Measurements from ENCODE around the gene FASLG. TPM values are rescaled to one million over a fixed set of nuclear protein-coding genes. Genes with fewer than 3 reads are reported as not detected.

FASLG gene
- polyA plus RNA-seq, 3 donors: not detected

DNA sequence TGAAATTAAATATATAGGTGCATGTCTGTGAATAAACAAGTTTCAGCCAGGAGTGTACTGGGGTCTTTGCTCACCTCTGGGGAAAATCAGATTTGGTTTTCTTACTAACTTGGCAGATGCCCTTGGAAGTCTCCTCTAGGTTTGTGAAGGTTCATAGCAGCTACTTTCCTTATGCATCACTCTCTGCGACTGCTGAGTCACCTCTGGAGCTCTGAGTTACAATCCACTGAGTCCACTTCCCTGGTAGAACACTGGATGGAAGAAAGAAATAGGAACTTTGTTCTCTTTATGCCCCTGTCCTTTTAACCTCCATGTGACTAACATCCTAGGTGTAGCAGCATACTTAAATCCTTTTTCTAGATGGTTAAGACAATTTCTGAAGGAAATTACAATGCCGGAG, 4.4 kb upstream of the FASLG start:
- H3K36me3 Mint-ChIP-seq: no peaks in the 10 kb centered on the region
- no peak overlapping the region for H3K4me3 ChIP-seq (replicated peaks in 1 of 3; ENCODE audit: low read depth in 2 of 3, low read length in 3 of 3)
- H4K20me1 ChIP-seq (ENCODE audit: insufficient read depth, low read length): no peaks in the 10 kb centered on the region
- peaks cover 5% of the 10 kb centered on the region for H3K4me1 Mint-ChIP-seq
- H3K27ac ChIP-seq (ENCODE audit: low read depth in 1 of 2, low read length in 2 of 2): no peak overlapping the region
- no peak overlapping the region for H3K4me3 Mint-ChIP-seq
- no peaks in the 10 kb centered on the region for H3K79me2 ChIP-seq (ENCODE audit: insufficient read depth, low read length)
- no peaks in the 10 kb centered on the region for H3K27me3 ChIP-seq (ENCODE audit: control insufficient read depth in 2 of 2, insufficient read depth in 2 of 2, low read length in 2 of 2)
- no peak overlapping the region for H2AFZ ChIP-seq (ENCODE audit: insufficient read depth, low read depth, low read length, poor library complexity, severe bottlenecking)
- no peak overlapping the region for H3K27ac Mint-ChIP-seq
- no peaks in the 10 kb centered on the region for H3K9me3 ChIP-seq (replicated peaks in 1 of 2; ENCODE audit: control insufficient read depth in 1 of 2, insufficient read depth in 1 of 2, low read length in 2 of 2)
- TF ChIP-seq, protein P1, sequence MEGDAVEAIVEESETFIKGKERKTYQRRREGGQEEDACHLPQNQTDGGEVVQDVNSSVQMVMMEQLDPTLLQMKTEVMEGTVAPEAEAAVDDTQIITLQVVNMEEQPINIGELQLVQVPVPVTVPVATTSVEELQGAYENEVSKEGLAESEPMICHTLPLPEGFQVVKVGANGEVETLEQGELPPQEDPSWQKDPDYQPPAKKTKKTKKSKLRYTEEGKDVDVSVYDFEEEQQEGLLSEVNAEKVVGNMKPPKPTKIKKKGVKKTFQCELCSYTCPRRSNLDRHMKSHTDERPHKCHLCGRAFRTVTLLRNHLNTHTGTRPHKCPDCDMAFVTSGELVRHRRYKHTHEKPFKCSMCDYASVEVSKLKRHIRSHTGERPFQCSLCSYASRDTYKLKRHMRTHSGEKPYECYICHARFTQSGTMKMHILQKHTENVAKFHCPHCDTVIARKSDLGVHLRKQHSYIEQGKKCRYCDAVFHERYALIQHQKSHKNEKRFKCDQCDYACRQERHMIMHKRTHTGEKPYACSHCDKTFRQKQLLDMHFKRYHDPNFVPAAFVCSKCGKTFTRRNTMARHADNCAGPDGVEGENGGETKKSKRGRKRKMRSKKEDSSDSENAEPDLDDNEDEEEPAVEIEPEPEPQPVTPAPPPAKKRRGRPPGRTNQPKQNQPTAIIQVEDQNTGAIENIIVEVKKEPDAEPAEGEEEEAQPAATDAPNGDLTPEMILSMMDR (IDR thresholded peaks at IDR 0.05): no peak
- no peak overlapping the region for H3K9ac ChIP-seq (ENCODE audit: insufficient read depth, low read length, poor library complexity, severe bottlenecking)
- H3K4me2 ChIP-seq (replicated peaks; ENCODE audit: extremely low read depth, low read length, poor library complexity, severe bottlenecking): no peak overlapping the region
- no CpG with 5 or more reads among the region's 2 CpGs for WGBS (ENCODE audit: insufficient coverage)
- DNase-seq: peak in 2 of 3 donors; percentile 8 to 12
- intact Hi-C loops (cut with micrococcal nuclease): no loop called here
- H3K4me1 ChIP-seq (ENCODE audit: control insufficient read depth in 1 of 2, insufficient read depth in 2 of 2, low read length in 2 of 2): no peaks in the 10 kb centered on the region
- peaks cover 0 to 2% (median 0%) of the 10 kb centered on the region in 7 donors for H3K9me3 Mint-ChIP-seq
- H3K36me3 ChIP-seq (replicated peaks in 1 of 2; ENCODE audit: control insufficient read depth in 1 of 2, insufficient read depth in 2 of 2, low read length in 2 of 2): no peaks in the 10 kb centered on the region
- H3K27me3 Mint-ChIP-seq (ENCODE audit: low read depth in 3 of 3): peaks cover 0 to 2% (median 1%) of the 10 kb centered on the region in 3 donors

DNA sequence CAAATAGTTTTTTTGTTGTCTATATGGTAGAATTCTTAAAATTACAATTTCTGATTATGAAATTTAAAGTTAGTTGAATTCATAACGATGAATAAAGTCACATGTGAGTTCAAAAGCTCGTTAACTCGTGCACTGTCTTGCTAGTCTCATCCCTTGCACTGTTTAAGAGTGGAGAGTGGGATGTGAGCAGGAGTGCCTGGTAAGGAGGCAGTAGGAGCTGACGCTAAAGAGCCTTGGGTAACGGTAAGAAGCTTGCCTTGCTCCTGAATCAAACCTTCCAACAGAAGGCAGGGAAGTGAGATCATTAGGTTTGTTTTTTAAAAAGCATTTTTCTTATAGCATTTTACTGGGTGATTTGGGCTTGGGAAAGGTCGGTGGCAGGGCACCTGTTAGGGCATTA, 2.3 kb upstream of the FASLG start:
- peaks cover 0 to 2% (median 1%) of the 10 kb centered on the region in 3 donors for H3K27me3 Mint-ChIP-seq (ENCODE audit: low read depth in 3 of 3)
- H3K79me2 ChIP-seq (ENCODE audit: insufficient read depth, low read length): no peaks in the 10 kb centered on the region
- no peak overlapping the region for H3K4me3 Mint-ChIP-seq
- no peak overlapping the region for H3K4me2 ChIP-seq (replicated peaks; ENCODE audit: extremely low read depth, low read length, poor library complexity, severe bottlenecking)
- no peaks in the 10 kb centered on the region for H3K27me3 ChIP-seq (ENCODE audit: control insufficient read depth in 2 of 2, insufficient read depth in 2 of 2, low read length in 2 of 2)
- peaks cover 9% of the 10 kb centered on the region for H3K4me1 Mint-ChIP-seq
- TF ChIP-seq, protein P1 (IDR thresholded peaks at IDR 0.05): no peak
- no peak overlapping the region for H3K27ac Mint-ChIP-seq
- no peak overlapping the region for H3K9ac ChIP-seq (ENCODE audit: insufficient read depth, low read length, poor library complexity, severe bottlenecking)
- H3K9me3 Mint-ChIP-seq: peaks cover 0 to 2% (median 0%) of the 10 kb centered on the region in 7 donors
- intact Hi-C loops (cut with micrococcal nuclease): no loop called here
- H3K9me3 ChIP-seq (replicated peaks in 1 of 2; ENCODE audit: control insufficient read depth in 1 of 2, insufficient read depth in 1 of 2, low read length in 2 of 2): no peaks in the 10 kb centered on the region
- no peak overlapping the region for H3K27ac ChIP-seq (ENCODE audit: low read depth in 1 of 2, low read length in 2 of 2)
- no peaks in the 10 kb centered on the region for H3K36me3 ChIP-seq (replicated peaks in 1 of 2; ENCODE audit: control insufficient read depth in 1 of 2, insufficient read depth in 2 of 2, low read length in 2 of 2)
- no peaks in the 10 kb centered on the region for H3K4me1 ChIP-seq (ENCODE audit: control insufficient read depth in 1 of 2, insufficient read depth in 2 of 2, low read length in 2 of 2)
- WGBS (ENCODE audit: insufficient coverage): 96% methylated on average over 4 of the region's 6 CpGs
- no peak overlapping the region for H3K4me3 ChIP-seq (replicated peaks in 1 of 3; ENCODE audit: low read depth in 2 of 3, low read length in 3 of 3)
- no peaks in the 10 kb centered on the region for H4K20me1 ChIP-seq (ENCODE audit: insufficient read depth, low read length)
- no peak overlapping the region for H2AFZ ChIP-seq (ENCODE audit: insufficient read depth, low read depth, low read length, poor library complexity, severe bottlenecking)
- DNase-seq: no peak
- H3K36me3 Mint-ChIP-seq: no peaks in the 10 kb centered on the region
